Umbilical cord (tissue), 1 donor: ENCODE results near the gene ZNF146. TPM values are rescaled to one million over a fixed set of nuclear protein-coding genes. Genes with fewer than 3 reads are reported as not detected.

Experiments
- total RNA-seq: library from RNA; depleted of rRNA; stranded (reverse); fragments of >200 nt; gene quantifications from one replicate; pipeline ENCODE4 v1.2.3, GENCODE V29; 2014; ENCODE audit warnings: low replicate concordance; ENCODE audit not compliant: insufficient read depth

Gene ZNF146
- total RNA-seq, 1 donor from 2014 or later = 70.5 TPM

Other genes starting within 250 kb of the ZNF146 start
- 20.2 TPM for gene SDHAF1, start 219.9 kb upstream of the ZNF146 start, total RNA-seq
- gene SYNE4, start 206.3 kb upstream of the ZNF146 start, total RNA-seq = 0.48 TPM
- 27.2 TPM for gene ALKBH6, start 200.9 kb upstream of the ZNF146 start, total RNA-seq
- gene CLIP3, start 182.2 kb upstream of the ZNF146 start, total RNA-seq = 3.9 TPM
- 1.4 TPM for gene THAP8, start 160.8 kb upstream of the ZNF146 start, total RNA-seq
- 1.2 TPM for gene WDR62, start 160.2 kb upstream of the ZNF146 start, total RNA-seq
- gene OVOL3, start 104.0 kb upstream of the ZNF146 start, total RNA-seq = not detected
- 8.4 TPM for gene POLR2I, start 100.2 kb upstream of the ZNF146 start, total RNA-seq
- gene TBCB, start 99.6 kb upstream of the ZNF146 start, total RNA-seq = 61.6 TPM
- gene CAPNS1, start 75.0 kb upstream of the ZNF146 start, total RNA-seq = 147 TPM
- 4.3 TPM for gene COX7A1, start 62.7 kb upstream of the ZNF146 start, total RNA-seq
- 4.3 TPM for gene ZNF565, start 441 bp upstream of the ZNF146 start, total RNA-seq
- 10.4 TPM for gene ZFP14, start 164.1 kb downstream of the ZNF146 start, total RNA-seq
- gene ZFP82, start 203.5 kb downstream of the ZNF146 start, total RNA-seq = 9.1 TPM